Activated T-cell treated with anti-CD3 and anti-CD28 coated beads, Interleukin-2, amount 50 U/mL, for 24 hours (primary cell): Measurements from ENCODE around the gene ETS2.

Source experiments
- DNase-seq: peaks from one replicate; pipeline ENCODE4 v3.0.0-alpha.2; 2020
- H3K27ac Mint-ChIP-seq: 2 replicates; pipeline ENCODE4 v1.8.0; 2020; ENCODE audit warnings: mild to moderate bottlenecking, mixed read lengths
- H3K27me3 Mint-ChIP-seq: 2 replicates; pipeline ENCODE4 v1.8.0; 2020; ENCODE audit warnings: mixed read lengths
- H3K36me3 Mint-ChIP-seq: 2 replicates; pipeline ENCODE4 v1.8.0; 2020; ENCODE audit warnings: low read depth, mixed read lengths
- H3K4me1 Mint-ChIP-seq: 2 replicates; pipeline ENCODE4 v1.8.0; 2020; ENCODE audit warnings: low read depth, mixed read lengths
- H3K4me3 Mint-ChIP-seq: 2 replicates; pipeline ENCODE4 v1.8.0; 2020; ENCODE audit warnings: mild to moderate bottlenecking, moderate library complexity, mixed read lengths
- H3K9me3 Mint-ChIP-seq: 2 replicates; pipeline ENCODE4 v1.8.0; 2020; ENCODE audit warnings: mixed read lengths

Gene ETS2

DNA sequence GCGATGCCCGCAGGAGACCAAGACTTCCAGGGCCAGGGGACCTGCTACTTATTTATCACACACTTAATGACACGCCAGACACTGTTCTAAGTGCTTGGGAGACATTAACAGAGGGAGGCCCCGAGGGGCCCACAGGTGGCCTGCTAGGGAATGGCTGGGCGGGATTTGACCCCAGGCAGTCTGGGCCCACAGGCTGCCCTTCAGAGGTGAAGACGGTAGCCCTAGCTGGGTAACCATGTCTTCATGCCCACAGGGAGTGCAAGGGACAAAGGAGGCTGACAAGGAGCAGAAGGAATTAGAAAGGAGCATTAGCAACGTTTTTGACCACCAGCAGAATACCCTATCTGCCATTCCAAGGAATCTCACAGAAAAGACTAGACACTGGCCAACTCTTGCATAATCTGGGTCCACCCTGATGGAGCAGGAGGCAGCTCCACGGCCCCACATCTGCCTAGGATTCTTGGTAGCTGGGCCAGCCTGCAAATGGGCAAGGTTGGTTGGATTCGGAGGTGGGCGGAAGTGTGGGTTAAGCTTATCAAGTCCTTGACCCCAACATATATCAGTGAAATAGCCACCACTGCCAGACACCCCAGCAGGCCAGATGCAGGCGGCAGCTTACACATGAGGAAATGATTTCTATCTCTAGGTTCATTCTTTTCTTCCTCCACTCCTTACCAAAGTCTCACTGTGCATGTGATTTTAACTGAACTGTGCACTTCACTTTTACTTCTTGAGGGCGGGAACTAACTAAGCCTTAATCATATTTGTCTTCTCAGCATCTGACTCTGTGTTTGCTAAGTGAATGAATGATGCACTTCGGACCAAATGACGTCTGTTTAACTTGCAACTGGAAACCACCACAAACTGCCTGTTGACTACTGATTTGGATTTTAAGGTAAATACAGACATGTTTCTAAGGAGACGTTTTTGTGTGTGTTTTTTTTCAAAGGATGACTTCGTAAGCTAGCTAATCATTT, 3.4 kb upstream of the ETS2 start:
- Mint-ChIP-seq H3K4me3 (no peak overlapping the region), H3K9me3 (no peaks in the 10 kb centered on the region), H3K27ac (no peak overlapping the region), H3K36me3 (peaks cover 10% of the 10 kb centered on the region), H3K27me3 (peaks cover 4% of the 10 kb centered on the region), H3K4me1 (peaks cover 32% of the 10 kb centered on the region)
- DNase-seq, result no peak

DNA sequence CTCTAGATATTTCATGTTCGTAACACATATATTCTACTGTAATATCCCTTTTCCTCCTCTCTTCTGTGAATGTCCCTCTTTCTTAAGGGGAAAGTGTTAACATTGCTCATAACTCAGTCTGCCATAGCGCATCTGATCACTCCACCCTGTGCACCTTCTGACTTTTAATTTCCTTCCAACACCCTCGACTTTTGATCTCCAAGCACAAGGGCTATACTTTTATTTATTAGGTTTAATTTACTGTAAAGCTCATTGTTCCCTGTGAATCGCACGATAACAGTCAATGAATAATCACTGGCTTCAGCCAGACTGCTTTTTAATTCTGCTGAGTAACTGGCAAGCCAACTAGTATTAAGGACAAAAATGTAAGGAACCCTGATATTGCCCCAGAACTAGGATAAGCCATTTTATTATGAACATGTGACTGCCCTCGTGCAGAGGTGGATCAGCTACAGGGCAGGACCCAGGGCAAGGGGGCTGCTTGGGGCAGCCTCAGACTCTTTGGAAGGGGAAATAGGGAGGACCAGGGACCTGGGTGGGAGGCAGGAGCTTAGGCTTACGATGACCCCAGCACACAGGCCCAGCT, 2.6 kb upstream of the ETS2 start:
- no peak overlapping the region for H3K4me3 Mint-ChIP-seq

DNA sequence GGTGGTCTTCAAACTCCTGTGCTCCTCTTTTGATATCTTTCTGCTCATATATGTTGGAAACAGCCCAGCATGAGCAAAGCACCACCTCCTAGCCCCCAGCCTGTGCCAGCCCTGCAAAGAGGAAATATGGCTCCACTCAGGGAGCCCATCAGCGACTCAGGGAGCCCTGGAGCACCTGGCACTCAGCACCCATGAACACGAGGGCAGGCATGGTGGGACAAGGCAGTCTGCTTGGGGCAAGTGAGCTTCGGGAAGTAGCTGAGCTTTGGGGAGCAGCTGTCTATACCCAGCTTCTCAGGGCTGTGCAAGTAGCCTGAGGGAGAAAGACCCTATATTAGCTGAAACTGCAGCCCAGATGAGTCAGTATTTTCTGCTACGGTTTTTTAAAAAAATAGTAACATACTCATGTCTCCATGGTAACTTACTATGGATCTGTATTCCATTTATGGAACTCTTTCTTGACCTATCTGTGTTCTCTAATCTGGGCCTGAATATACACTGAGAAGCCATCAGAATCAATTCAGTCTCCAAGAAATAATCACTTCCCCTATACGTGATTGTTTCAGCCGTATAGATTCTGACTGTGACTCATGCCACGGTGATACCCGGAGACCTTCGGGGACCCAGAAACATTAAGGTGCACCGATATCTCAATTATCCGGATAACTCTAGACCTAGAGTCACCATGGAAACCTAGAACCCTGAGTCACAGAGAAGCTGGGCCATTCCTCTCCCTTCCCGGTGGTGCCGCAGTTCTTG, 1.5 kb upstream of the ETS2 start:
- peak overlapping the region; percentile 90 for H3K27ac Mint-ChIP-seq
- H3K36me3 Mint-ChIP-seq, result peaks cover 27% of the 10 kb centered on the region
- H3K27me3 Mint-ChIP-seq, result peaks cover 4% of the 10 kb centered on the region
- H3K9me3 Mint-ChIP-seq, result no peaks in the 10 kb centered on the region
- no peak for DNase-seq
- peak overlapping the region; percentile 92 for H3K4me3 Mint-ChIP-seq
- peaks cover 37% of the 10 kb centered on the region for H3K4me1 Mint-ChIP-seq

More for the DNA sequence above, 2.6 kb upstream of the ETS2 start:
- no peak overlapping the region for H3K27ac Mint-ChIP-seq
- DNase-seq, result no peak
- H3K4me1 Mint-ChIP-seq, result peaks cover 39% of the 10 kb centered on the region
- no peaks in the 10 kb centered on the region for H3K9me3 Mint-ChIP-seq
- H3K27me3 Mint-ChIP-seq, result peaks cover 4% of the 10 kb centered on the region
- peaks cover 18% of the 10 kb centered on the region for H3K36me3 Mint-ChIP-seq

DNA sequence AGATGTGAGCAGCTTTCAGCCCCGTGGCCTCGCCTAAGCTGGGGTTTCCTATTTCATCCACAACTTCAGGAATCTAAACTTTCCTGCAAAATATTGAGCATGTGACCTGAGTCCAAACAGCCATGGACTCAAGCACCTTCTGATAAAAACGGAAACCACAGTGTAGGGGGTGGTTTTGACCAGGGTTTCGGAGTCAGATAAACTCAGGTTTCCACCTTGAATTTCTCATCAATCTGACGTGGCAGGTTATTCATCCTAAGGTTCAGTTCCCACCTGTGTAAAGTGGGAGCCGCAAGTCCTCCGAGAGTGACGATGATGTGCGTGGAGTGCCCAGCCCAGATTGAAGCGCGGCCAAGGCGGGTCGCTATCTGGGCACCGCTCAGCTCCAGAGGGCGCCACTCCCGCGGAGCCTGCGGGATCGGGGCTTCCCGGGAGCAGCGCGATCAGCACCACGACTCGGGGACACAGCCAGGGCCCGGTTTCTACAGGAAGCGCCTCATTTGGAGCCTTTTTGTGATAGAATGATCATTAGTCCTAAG, 871 bp upstream of the ETS2 start:
- H3K4me1 Mint-ChIP-seq, result peaks cover 43% of the 10 kb centered on the region
- peak; percentile 43 for DNase-seq
- peak overlapping the region; percentile 90 for H3K27ac Mint-ChIP-seq
- H3K9me3 Mint-ChIP-seq, result no peaks in the 10 kb centered on the region
- peaks cover 4% of the 10 kb centered on the region for H3K27me3 Mint-ChIP-seq
- H3K4me3 Mint-ChIP-seq, result peak overlapping the region; percentile 92
- H3K36me3 Mint-ChIP-seq, result peaks cover 34% of the 10 kb centered on the region

DNA sequence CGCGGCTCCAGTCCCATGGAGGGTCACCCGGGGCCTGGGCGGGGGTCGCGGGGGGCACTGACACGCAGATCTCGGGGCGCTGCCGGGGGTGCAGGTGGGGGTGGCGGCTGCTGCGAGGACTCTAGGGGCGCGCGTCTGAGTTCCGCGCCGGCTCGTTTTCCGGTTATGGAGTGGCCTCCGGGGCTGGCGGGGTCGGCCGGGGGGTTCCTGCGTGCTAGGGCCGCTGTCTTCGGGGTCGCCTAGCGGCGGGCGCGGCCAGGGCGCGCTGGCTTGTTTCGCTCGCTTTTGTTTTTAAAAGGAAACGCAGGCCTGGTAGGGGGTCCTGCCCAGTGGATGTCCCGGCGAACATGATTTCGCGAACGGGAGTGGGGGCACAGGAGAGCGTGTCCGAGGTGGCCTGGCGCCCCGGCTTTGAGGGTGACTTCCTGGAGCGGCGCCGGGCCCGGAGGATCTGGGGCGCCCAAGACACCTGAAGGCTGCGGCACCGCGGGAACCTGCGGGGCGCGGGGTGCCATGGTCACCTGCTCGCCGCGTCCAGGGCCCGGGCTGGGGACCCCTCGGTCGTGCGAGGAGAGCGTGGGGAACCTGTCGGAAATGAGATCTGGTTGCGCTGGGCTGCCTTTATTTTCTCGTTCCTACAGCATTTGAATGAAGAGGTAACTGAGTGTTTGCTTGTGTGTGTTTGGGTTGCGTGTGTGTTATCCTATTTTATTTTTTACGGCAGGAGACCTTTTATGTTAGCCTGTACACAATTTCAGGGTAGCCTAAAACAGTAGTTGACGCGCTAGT, 618 bp downstream of the ETS2 start:
- H3K27me3 Mint-ChIP-seq, result peaks cover 4% of the 10 kb centered on the region
- H3K9me3 Mint-ChIP-seq, result no peaks in the 10 kb centered on the region
- H3K36me3 Mint-ChIP-seq, result peaks cover 49% of the 10 kb centered on the region
- H3K27ac Mint-ChIP-seq, result peak overlapping the region; percentile 94
- H3K4me3 Mint-ChIP-seq, result peak overlapping the region; percentile 92
- DNase-seq, result peak; percentile 66
- H3K4me1 Mint-ChIP-seq, result peaks cover 56% of the 10 kb centered on the region

DNA sequence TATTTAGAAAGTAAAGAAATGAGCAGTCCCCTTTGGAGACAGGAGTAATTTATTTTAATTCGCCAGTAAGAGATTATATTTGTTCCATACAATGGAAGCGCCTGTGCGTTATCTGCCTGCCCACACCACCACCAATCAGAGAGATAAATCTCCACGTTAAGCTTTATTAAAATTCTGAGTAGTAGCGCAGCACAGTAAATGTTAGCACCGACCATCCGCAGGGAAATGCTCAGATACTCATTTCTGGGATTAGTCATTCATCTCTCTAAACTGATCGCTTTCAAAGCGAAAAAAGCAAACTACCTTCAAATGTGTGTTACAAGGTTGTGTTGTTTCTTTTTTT, 1.2 kb downstream of the ETS2 start:
- Mint-ChIP-seq H3K9me3 (no peaks in the 10 kb centered on the region), H3K27ac (peak overlapping the region; percentile 94), H3K4me3 (peak overlapping the region; percentile 92), H3K27me3 (peaks cover 4% of the 10 kb centered on the region), H3K4me1 (peaks cover 62% of the 10 kb centered on the region), H3K36me3 (peaks cover 54% of the 10 kb centered on the region)
- DNase-seq, result no peak

DNA sequence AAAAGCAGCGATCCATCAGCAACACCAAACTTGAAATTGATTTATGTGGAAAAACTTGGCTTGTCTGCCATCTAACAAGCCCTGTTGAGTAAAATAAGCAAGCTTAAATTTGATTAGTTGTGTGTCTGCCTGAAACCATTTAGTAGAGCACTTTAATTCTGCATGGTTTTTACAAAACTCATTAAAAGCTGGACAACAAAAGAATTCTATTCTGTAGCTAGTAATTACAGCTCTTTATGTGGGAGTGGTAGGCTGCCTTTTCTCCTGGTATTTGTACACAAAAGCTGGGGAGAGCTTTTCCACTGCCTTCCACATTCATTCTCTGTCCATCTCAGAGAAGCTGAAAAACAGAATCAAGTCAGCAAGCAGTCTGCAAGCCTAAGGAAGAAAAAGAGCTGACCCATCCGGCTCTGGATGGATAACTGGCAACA, 1.7 kb downstream of the ETS2 start:
- Mint-ChIP-seq H3K9me3 (no peaks in the 10 kb centered on the region), H3K4me3 (peak overlapping the region; percentile 92), H3K27me3 (peaks cover 4% of the 10 kb centered on the region), H3K27ac (peak overlapping the region; percentile 94), H3K36me3 (peaks cover 60% of the 10 kb centered on the region), H3K4me1 (peaks cover 64% of the 10 kb centered on the region)
- no peak for DNase-seq

DNA sequence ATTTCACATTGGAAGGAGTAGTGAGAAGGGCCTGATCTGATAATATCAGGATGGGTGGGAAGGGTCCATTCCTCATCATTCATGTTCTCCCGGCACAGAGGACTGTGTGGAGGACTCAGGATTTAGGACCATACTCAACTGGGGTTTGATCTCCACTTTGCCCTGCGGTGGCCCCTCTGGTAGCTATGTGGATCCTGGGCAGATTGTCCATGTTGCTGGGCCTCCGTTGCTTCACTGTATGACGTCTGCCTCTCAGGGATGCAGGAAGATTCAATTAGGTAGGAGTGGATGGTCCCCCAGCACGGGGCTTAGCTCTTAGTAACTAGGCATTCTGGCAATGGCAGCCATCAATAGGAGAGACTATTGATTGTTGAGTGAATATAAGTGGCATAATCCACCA, 2.3 kb downstream of the ETS2 start:
- Mint-ChIP-seq H3K9me3 (no peaks in the 10 kb centered on the region), H3K27me3 (peaks cover 3% of the 10 kb centered on the region), H3K27ac (peak overlapping the region; percentile 94), H3K4me1 (peaks cover 64% of the 10 kb centered on the region), H3K36me3 (peaks cover 65% of the 10 kb centered on the region), H3K4me3 (peak overlapping the region; percentile 92)
- DNase-seq, result no peak

DNA sequence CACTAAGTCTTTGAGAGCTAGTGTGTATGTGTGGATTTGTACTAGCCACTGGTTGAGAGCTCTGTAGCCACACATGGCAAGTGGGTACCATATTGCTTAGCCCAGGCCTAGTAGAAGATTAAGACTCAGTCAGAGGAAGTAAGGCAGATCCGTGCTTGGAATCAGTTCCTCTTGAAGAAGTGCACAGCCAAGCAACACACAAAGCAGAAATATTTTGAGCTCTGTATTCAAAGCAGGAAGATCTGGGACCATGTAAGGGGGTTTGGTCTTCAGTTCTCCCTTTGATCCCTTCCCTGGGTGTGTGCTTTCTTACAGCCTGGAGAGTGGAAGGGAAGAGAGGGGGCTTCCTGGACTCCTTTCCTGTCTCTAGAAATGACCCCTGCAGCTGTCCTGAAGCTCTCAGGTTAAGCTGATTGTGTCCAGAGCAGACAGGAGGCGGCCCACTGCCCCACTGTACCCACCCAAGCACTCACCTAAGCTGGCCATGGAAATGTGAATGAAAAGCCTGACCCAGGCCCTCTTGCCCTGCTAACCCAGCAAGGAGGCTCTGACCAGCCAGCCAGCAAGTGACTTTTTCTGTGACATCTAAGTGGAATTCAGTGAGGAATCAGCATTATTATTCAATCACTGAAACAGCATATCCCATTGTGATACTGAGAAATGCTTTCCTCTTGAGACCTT, 3.6 kb downstream of the ETS2 start:
- Mint-ChIP-seq H3K36me3 (peaks cover 77% of the 10 kb centered on the region), H3K27ac (no peak overlapping the region), H3K9me3 (no peaks in the 10 kb centered on the region)

DNA sequence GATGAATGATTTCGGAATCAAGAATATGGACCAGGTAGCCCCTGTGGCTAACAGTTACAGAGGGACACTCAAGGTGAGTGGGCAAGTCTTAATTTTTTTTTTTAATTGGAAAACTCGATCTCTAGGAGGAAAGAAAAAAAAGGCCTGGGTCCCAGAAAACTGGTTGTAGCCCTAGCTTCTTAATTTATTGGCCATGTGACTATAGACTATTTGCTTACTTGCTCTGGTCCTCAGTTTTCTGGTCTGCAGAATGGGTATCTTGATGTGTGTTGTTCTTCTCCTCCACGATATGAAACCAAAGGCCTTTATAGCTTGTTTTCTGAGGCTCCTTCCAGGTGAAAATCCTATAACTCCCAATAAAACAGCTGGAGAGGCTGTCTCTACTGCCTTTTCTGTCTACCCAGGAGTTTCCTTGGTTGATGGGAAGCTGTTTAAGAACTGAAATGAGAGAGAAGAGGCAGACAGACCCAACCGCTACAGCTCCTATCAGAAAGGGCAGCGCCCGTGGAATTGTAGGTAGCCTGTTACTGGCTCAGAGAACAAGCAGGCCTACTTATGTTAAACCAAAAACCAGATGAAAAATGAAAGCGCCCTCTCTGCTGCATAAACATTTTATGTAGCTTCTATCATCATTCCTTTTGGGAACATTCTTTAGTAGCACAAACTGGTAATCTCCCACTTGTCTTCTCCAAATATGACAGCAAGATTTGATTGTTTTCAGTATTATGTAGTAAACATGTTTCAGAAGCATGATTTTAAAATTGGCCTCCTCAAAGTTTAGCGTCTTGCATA, 4.5 kb downstream of the ETS2 start:
- no peaks in the 10 kb centered on the region for H3K27me3 Mint-ChIP-seq
- H3K9me3 Mint-ChIP-seq, result no peaks in the 10 kb centered on the region
- H3K4me3 Mint-ChIP-seq, result no peak overlapping the region
- no peak for DNase-seq
- peaks cover 54% of the 10 kb centered on the region for H3K4me1 Mint-ChIP-seq
- peaks cover 86% of the 10 kb centered on the region for H3K36me3 Mint-ChIP-seq
- H3K27ac Mint-ChIP-seq, result no peak overlapping the region

More for the DNA sequence above, 3.6 kb downstream of the ETS2 start:
- Mint-ChIP-seq H3K4me3 (no peak overlapping the region), H3K27me3 (no peaks in the 10 kb centered on the region), H3K4me1 (peaks cover 61% of the 10 kb centered on the region)
- DNase-seq, result no peak

DNA sequence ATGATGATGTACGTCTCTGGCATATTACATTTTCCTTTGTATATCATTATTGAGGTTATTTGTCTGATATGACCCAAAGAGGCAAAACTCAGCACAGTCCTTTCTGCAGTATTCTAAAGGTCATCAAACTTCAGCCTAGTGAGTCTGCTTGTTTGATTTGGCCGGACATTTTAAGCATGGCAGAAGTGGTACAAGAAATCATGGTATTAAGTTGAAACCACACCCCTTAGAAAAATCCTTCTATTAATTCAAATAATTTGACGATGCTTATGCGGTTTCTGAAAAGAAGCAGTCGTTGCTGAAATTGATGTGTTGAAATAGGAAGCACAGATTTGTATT, 5.1 kb downstream of the ETS2 start:
- Mint-ChIP-seq H3K27me3 (no peaks in the 10 kb centered on the region), H3K4me3 (no peak overlapping the region), H3K9me3 (no peaks in the 10 kb centered on the region), H3K4me1 (peaks cover 54% of the 10 kb centered on the region), H3K36me3 (peaks cover 92% of the 10 kb centered on the region), H3K27ac (no peak overlapping the region)
- no peak for DNase-seq

DNA sequence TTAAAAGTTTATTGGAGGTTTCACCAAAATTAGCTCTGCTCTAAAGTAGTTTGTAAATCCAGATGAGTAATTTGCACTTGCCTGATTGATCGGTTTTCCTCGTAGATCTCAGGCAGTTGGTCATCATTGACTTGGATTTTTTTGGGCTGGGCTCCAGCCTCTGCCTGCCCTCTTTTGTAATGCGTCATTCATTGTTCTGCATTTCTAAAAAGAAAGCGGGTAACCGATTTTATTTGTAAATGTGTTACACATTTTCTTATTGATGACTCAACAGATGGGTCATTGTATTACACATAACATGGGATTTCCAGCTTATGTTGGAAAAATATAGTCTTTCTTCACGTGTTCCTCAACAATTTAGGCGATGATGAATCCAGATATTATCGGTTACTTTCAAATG, 5.5 kb downstream of the ETS2 start:
- H3K4me3 Mint-ChIP-seq, result no peak overlapping the region
- H3K9me3 Mint-ChIP-seq, result no peaks in the 10 kb centered on the region
- peaks cover 93% of the 10 kb centered on the region for H3K36me3 Mint-ChIP-seq
- H3K27me3 Mint-ChIP-seq, result no peaks in the 10 kb centered on the region
- H3K27ac Mint-ChIP-seq, result peak overlapping the region; percentile 79
- DNase-seq, result no peak
- H3K4me1 Mint-ChIP-seq, result peaks cover 54% of the 10 kb centered on the region

DNA sequence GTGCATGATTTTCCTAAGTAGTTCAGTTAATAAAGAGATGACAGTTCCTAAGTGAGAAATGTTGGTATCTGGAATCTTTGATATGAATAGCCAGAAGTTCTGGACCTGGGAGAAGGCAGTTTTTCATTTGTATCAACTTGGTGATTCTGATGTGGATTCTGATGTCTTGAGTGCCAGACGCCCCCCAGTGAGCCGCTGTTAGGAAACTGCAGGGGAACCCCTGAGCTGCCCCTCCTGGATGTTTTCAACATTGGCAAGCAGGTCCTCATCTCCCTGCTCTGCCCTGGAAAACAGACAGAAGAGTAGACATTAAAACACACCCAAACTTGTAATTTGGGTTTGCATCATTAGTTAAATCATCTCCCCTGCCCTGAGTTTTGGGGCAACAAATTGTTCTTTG, 7.4 kb downstream of the ETS2 start:
- Mint-ChIP-seq H3K36me3 (peaks cover 96% of the 10 kb centered on the region), H3K27me3 (no peaks in the 10 kb centered on the region), H3K4me1 (peaks cover 40% of the 10 kb centered on the region)

More for the DNA sequence above, 7.4 kb downstream of the ETS2 start:
- no peak for DNase-seq
- Mint-ChIP-seq H3K9me3 (no peaks in the 10 kb centered on the region), H3K27ac (no peak overlapping the region), H3K4me3 (no peak overlapping the region)
